SK-MEL-5 (cell line): Measurements from ENCODE around the gene PLCL2. TPM values are rescaled to one million over a fixed set of nuclear protein-coding genes. Genes with fewer than 3 reads are reported as not detected.

Experiments used
- DNase-seq: peaks from one replicate; pipeline ENCODE4 v3.0.0-alpha.2; 2016; ENCODE audit warnings: low read depth, low spot score
- in situ Hi-C: cut with HindIII; loops from 2 replicates; pipeline ENCODE4 v1.10.0; 2016; ENCODE audit warnings: low sequenced_read_pairs, high pct_unique_total_duplicates, low pct_unique_long_range_greater_than_20kb
- total RNA-seq: library from RNA; depleted of rRNA; stranded (reverse); fragments of >200 nt; shearing (Covaris generic); gene quantifications from 2 replicates; pipeline ENCODE4 v1.2.3, GENCODE V29; 2014

PLCL2 gene
- total RNA-seq, 1 experiment from 2014 or later, result 4.4 TPM

DNA sequence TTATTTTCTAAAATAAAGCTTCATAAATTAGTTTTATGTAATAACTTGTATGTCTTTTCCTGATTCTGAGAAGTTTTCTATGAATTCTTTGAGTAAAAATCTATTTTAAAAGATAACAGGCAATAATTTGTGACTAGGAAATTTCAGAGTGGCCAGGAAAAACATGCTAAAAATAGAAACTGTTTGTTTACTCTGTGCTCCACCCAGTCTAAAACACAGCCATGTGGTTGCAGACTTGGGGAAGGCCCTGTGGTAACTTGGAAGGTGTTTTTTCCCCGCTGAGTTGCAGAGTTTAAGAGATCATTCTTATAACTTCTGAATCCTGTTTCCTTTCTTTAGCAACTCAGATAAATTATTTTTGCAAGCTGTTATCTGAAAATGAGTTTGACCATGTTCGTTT lies 21.9 kb downstream of the PLCL2 start:
- DNase-seq, result peak; percentile 20
- in situ Hi-C loops, result no loop called here

DNA sequence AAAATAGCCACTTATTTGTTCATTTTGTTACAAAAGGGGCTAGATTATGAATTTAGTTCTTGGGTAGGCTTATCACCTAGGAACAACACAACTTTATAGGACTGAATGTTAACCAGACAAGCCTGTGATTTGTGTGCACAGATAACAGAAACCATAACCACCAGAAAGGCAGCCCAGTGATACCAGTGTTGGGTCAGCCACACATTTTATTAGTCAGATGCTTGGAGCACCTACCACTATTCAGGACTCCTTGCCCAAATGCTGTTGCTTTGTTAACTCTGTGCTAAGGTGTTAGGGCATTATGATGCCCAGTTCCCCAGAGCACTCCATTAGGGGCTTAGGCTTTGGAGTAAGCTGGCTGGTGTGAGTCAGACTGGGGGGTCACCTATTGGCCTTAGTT lies 22.5 kb downstream of the PLCL2 start:
- DNase-seq, result no peak
- in situ Hi-C loops, result no loop called here

DNA sequence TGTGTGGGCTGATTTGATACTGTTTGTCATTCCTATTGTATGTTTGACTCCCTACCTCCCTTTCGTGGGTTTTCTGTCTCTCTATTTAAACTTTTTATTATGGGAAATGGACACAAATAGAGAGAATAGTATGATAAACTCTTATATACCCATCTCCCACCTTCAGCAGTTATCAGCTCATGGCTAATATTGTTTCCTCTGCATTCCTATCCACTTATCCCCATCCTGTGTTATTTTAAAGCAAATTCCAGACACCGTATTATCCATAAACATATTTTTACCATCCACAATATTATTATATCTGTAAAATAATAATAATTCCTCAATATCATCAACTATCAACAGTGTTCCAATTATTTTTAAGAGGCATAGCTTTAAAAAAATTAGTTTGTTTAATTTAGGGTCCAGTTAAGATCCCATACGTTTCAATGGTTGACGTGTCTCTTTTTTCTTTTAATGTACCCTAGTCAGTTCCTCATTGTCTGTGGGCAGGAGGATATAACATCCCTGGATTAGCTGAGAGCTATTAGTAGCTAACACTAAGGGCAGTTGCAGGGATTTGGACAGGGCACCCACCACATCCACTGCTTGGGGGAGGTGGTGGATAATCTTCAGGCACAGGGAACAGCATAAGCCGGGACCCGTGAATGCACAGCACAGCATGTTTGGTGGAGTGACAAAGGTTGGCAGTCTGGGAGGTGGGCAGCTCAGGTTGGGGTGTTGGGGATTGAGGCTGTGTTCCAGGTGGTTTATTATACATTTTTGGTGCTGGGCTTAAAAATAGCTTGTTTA lies 23.5 kb downstream of the PLCL2 start:
- in situ Hi-C loops, result no loop called here
- no peak for DNase-seq

DNA sequence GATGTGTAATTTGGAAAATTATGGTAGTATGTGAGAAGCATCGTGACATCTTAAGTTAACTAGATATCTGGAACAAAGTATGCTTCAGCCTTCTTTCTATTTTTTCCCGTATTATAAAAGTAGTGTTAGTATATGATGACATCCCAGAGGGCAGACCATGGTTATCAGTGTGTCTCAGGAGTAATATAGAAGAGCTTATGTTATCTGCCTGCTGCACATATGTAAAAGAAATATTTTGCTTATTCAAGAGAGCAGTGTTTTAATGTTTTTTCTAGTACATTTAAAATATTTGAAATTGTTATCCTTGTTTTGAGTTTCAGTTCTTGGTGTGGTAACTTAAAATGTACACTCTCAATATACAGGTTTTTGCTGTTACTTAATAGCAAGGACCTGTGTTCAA lies 24.1 kb downstream of the PLCL2 start:
- no peak for DNase-seq
- in situ Hi-C loops, result no loop called here

DNA sequence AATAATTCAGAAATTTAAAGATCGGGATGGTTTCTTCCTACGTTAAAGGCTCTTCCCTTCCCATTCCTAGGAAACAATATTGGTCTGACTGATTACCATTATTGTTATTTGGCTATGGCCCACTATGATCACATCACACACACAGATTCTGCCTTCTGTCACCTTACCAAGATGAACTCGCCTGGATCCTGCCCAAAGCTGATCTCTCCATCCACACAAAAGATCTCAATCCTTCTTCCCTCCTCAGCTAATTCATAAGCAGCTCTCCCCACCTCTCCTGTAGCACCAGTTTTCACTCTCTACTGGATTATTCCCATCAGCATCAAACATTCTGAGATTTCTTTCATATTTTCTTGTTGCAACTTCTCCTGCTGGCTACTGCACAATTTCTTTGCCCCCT lies 25.0 kb downstream of the PLCL2 start:
- in situ Hi-C loops, result no loop called here

DNA sequence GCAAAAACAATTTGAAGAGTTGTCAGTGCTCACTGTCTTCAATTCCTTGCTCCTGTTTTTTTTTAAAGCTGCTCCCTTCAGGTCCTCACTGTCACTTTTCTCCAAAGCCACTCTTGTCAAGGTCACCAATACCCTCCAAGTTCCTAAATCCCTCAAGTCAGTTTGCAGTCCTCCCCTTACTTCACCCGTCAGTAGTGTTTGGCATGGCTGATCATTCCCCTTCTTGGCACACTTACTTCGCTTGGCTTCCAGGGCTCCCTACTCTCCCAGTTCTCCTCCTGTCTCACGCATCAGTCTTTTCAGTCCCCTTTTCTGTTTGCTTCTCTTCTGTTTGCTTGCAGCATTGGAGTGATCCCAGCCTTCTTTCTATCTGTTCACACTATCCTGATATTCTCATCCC lies 25.5 kb downstream of the PLCL2 start:
- in situ Hi-C loops, result no loop called here
- DNase-seq, result no peak

More for the DNA sequence above, 25.0 kb downstream of the PLCL2 start:
- DNase-seq, result no peak

DNA sequence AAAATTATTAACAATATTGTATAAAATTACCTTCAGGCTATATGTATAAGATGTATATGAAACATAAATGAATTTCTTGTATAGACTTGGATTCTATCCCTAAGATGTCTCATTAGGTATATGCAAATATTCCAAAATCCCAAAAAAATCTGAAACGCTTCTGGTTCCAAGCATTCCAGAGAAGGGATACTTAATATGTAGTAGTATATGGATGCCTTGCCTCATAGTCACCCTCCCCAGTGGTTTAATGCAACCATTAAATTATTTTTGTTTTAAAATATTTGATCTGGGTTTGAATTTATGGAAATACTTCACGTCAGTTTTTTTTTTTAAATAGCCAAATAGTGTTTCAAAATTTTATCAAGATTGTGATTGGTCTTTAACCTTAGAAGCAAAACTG lies 27.2 kb downstream of the PLCL2 start:
- DNase-seq, result no peak
- in situ Hi-C loops, result no loop called here

DNA sequence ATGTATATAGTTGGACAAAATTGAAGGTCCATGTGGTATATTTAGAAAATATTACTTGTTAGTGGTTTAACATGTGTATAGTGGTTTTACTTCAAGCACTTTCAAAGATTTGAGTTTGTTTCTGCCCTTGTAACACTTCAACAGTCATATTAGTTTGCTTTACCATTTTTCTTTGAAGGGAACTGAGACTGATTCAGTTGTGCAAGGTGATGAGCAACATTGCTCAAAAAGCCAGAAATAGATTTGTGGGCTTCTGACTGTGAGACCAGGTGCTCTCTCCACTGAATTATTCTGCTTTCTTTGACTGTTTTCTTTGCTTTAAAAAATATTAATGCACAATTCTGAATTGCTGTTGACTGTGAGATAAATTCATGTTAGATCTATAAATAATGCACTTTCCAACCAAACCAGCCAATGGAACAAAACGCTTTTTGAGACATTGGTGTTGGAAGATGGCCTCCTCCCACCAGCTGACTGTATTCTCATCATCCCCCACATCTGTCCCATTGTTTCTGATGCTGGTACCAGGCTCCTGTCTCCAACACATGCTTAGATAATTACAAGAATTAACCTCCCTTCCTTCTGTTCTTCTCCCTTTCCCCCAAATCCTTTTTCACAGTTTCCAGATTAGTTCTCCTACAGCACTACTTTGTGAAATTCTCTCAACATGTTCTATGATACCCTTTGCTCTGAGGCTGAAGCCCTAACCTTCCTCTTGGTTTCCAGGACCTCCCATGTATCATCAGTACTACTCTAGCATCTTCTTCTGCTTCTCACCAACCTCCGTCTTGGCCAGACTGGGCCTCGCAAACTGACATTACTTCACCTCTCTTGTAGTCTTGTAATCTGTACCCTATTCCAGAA lies 27.9 kb downstream of the PLCL2 start:
- DNase-seq, result no peak
- in situ Hi-C loops, result no loop called here

DNA sequence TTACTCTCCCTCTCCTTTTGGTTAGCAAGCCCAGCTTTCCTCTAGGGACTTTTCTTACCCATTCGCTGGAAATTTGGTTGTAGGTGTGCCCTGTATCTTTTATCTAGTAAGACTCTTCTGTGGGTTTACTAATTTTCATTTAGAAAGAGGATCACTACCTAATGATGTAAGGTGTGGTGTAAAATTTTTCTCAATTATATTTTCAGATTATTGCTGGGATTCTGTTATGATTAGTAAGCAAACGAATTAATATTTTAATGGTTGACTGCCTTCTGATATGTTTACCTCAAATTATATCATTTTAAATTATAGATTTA lies 28.5 kb downstream of the PLCL2 start:
- DNase-seq, result no peak
- in situ Hi-C loops, result no loop called here

DNA sequence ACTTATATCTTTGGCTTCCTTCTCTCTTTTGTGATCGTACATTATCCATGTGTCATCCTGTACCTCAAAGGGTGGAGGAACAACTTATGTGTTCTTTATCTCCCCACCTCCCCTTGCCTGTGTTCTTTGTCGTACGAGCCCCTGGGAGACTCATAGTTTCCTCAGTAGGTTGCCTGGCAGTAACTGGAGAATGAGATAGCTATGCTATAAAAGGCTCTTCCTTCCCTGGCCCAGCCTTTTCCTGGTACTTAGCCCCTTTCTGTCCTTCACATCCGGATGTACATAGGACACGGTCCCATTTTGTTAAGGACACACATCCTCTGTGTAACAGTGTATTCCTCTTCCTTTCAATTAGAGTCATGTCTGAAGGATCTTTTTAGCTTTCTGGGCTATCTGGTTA lies 32.1 kb downstream of the PLCL2 start:
- in situ Hi-C loops, result no loop called here
- DNase-seq, result no peak

DNA sequence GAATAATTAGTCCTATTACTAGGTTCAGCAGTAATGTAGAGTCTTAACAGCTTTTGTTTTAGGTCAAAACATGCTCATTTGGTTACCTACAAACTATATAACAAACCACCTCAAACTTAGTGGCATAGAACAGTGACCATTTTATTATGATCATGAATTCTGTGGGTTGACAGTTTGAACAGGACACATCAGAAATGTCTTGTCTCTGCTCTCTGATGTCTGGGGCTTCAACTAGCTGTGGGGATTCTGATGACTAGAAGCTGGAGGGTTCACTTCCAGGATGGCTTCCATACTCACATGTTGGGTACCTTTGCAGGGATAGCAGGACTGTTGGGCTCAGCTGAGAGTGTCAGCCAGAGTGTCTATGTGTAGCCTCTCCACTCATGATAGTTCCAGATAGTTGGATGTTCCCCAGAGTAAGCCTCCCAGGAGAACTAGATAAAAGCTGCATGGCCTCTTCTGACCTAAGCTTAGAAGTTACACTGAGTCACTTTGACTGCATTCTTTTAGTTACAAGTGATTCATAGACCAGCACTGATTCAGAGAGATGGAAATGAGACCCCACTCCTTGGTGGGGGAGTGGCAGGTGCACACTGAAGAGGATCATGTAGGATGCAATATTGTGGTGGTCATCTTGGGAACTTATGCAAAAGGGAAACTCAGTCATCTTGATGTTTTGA lies 32.6 kb downstream of the PLCL2 start:
- in situ Hi-C loops, result no loop called here

DNA sequence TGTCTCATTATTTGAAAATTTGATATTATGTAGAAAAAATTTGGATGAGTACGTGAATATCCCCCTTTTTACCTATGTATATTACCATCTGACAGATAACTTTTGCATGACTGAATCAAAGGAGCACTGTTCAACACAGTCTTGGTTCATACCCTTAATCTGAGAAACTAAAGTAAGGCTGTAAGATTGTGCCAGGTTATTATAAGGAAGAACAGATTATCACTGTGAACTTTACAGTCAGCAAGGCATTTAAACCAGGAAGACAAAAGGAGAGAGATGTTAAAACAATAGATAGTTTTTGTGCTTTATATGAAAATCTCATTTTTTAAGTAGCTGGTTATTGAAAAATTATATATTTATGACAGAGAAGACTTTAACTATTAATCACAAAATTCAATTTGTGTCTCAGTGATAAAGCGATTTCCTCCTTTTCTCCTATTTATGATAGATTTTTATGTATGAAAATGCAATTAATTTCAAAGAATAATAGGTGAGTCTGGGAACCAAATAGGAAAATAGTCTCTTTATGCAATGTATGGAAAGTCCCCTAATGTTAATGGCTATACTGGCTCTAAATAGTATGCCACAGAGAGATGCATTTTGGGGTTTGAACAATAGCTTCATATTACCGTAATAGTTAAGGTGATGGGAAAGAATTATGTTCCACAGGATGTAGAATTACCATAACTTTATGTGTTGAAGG lies 33.4 kb downstream of the PLCL2 start:
- in situ Hi-C loops, result no loop called here
- no peak for DNase-seq

More for the DNA sequence above, 32.6 kb downstream of the PLCL2 start:
- no peak for DNase-seq

DNA sequence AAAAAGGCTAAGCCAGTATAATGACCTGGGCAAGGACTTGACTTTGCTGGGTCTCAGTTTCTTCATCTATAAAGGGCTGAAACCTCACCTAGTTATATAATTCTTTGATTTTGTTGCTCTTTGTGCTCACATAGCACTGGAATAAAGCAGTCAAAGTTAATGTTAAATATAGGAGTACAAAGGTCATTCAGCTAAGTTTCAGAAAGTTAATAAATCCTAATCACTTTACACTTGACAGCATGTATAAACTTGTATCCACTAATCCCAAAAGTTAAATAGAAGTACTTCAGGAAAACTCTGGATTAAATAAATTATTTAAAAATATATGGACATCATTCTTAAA lies 33.9 kb downstream of the PLCL2 start:
- no peak for DNase-seq
- in situ Hi-C loops, result no loop called here

DNA sequence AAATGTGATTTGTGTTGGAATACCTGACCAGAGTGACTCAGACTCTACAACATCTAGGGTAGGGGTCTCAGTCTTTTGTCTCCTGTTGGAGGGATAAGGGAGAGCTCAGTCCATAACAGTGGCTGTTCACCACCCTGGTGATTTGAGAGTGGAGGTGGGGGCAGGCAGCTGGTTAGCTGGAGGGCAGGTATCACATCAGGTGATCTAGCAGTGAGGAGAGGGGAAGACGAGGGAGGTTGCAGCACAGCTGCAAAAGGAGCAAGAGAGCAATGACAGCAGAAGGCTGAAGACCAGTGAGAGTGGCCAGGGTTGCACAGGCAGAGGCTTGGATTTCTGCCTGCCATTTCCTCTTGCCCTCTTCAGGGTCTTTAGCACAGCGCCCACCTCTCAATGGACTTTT lies 38.4 kb downstream of the PLCL2 start:
- in situ Hi-C loops, result no loop called here

DNA sequence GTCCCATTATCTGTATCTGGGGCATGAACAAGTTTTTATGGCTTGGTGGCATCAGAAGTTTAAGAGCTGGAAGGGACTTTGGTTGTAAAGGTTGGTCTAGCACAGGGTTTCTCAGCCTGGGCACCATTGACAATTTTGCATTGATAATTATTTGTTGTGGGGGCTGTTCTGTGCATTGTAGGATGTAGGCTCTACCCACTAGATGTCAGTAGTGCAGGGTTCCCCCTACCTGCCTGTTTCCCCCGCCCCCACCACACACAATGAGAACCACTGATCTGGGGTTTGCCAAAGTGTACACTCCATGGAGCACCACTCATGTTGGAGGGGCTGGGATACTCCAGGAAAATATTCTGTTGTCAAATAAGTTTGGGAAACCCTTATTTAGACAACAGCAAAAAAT lies 42.7 kb downstream of the PLCL2 start:
- in situ Hi-C loops, result no loop called here

More for the DNA sequence above, 38.4 kb downstream of the PLCL2 start:
- DNase-seq, result no peak

DNA sequence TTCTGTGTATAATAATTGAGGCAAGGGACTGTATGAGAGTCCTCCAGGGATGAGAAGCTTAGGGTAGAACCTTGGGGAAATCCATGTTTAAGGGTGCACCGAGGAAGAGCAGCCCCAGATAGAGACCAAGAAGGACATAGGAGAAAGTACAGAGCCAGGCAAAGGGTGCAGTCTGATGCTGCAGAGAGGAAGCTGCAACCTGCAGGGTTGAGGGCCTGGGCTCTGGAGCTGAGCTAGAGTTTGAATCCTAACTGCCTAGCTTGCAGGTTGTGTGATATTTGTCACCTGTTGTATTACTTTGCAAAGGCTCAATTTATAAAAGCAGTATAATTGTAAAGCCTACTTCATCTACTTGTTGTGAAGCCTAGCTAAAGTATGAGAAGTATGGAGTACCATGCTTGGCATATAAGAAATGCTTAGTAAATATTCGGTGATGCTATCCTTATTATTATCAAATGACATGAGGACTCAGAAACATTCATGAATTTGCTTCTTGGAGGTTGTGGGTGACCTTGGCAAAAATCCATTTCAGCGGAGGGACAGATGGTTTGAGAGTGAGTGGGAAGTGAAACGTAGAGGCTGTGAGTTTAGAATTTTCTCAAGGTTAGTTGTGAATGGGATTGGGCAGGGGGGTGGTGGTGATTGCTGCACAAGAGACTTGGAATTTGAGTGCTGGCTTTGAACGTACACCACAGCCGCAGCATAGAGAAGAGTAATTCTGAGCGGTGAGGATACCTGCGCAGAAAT lies 43.8 kb downstream of the PLCL2 start:
- DNase-seq, result no peak
- in situ Hi-C loops, result no loop called here

More for the DNA sequence above, 42.7 kb downstream of the PLCL2 start:
- DNase-seq, result no peak

DNA sequence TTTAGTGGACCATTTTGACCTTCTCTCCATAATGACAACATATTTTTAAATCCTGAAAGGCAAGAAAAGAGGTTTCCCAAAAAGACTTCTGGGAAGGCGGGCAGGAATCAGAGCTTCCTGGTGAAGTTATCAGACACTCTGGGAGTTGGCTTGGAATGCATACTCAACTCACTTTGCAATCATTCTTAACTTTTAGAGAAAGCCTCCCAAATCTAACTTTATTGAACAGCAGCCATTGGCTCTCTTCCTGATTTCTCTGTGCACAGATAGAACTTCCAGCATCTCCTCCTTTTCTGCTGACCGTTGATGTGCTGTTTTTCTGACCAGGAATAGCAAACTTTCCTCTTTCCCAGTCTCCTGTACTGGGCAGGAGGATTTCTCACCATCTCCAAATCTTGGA lies 44.6 kb downstream of the PLCL2 start:
- in situ Hi-C loops, result no loop called here
- no peak for DNase-seq
